NOMO-1 treated with DMSO at 0.1 percent for 48 hours (cell line): ENCODE data around the gene MLH1.

Experiments used
- DNase-seq: peaks from one replicate; lab custom pipeline; 2025; ENCODE audit not compliant: unreplicated experiment; lab: John Stamatoyannopoulos, UW

MLH1 gene

DNA sequence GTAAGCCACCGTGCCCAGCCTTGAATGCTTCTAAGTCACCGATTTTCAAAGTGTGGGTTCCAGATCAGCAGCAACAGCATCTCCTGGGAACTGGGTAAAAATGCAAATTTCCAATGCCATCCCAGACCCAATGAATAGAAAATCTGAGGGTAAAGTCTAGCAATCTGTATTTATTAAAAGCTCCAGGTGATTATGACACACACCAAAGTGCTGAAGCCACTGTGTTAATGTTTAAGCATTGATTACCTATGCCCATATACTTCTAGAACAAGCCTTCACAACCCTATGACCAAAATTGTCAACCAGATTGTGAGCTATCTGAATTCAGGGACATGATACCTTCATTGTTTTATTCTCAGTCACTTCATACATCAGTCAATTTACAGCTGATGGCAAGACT is 94.6 kb downstream of the MLH1 start:
- DNase-seq = no peak

- no peak for DNase-seq
Observed at GRCh38 chr3:37092484-37092883, 99.2 kb downstream of the MLH1 start.

- DNase-seq = no peak
Observed at GRCh38 chr3:37093481-37093880, 100.2 kb downstream of the MLH1 start.

DNA sequence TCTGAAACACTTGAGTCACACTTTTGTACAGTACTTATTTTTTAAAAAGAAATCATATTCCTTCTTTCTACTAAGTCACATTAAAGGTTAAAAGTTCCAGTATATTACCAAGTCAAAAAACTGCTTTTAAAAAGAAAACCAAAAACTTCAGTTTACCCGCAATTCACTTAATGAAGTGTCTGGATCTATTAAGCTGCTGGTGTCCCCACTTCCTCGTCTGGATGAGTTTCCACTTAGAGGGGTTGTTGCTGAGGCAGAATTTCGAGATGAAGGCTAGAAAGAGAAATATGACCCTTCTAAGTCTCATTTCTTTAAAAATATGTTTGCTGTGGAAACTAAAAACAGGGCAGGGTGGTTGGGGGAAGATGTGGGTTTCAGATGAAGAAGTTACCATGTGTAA is 101.3 kb downstream of the MLH1 start:
- DNase-seq = no peak

GRCh38 chr3:37096288-37096687 is 103.0 kb downstream of the MLH1 start:
- no peak for DNase-seq

GRCh38 chr3:37096975-37097374 is 103.7 kb downstream of the MLH1 start:
- DNase-seq = no peak

- DNase-seq = no peak
Observed at GRCh38 chr3:37097776-37098175, 104.5 kb downstream of the MLH1 start.

DNA sequence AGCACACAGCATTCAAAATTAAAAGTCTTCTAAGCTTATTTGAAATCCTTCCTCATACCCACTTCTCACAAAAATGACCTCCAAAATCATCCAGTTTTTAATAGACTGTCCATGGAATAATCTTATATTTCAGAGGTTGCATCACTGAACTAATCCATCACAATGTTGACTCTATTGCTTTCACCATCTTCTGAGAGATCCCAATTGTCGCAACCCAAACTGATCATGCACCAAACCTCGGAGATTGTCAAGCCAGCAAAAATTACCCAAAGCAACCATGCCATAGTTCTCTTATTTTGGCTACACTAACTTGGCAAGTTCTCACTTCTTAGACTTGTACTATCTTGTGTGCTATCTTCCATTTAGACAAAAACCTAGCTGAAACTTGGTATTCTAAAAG is 105.6 kb downstream of the MLH1 start:
- DNase-seq = no peak

DNA sequence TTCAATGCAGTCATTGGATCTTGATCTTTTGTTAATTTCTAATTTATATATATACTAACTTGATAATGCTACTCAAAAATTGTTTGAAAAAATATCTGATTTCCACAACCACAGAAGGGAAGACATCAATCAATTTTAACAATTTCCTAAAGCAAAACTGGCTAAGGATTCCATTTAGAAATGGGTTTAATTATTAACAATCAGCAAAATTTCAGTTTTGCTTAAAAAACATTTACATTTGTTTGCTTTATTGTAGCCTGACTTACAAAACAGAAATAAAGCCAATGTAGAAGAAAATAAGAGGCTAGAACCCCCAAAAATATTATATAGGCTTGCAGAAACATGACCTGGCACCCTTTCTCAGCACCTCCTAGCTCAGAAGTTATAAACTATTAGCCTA is 106.2 kb downstream of the MLH1 start:
- no peak for DNase-seq

DNA sequence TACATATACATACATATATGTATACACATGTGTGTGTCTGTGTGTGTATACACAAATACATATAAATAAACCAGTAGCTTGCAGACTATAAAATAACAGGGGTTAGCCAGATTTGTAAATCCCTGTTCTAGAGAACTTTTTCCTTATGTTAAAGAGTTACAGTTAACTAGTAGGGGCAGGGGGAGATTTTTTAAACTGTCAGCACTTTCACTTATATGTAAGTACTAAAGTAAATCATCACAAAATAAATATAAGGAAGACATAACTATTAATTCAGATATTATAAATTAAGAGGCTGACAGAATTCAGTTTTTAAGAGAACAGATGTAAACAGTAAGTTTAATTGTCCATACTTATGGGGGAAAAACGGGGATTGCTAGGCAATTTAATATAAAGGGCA is 107.1 kb downstream of the MLH1 start:
- DNase-seq = no peak
